PFSK-1 (cell line): Measurements from ENCODE around the gene ANKS4B.

ENCODE experiments used
- FOXP2 ChIP-seq: optimal IDR thresholded peaks from 2 replicates; pipeline ENCODE3; 2011; ENCODE audit warnings: borderline replicate concordance, control low read depth, inconsistent platforms; ENCODE audit not compliant: insufficient read depth; ENCODE audit errors: extremely low read length, extremely low read depth
- POLR2AphosphoS5 ChIP-seq: IDR thresholded peaks from 2 replicates; pipeline ENCODE4 v1.6.1; 2012; ENCODE audit warnings: low read depth, mild to moderate bottlenecking, control low read depth, low read length, moderate library complexity
- REST ChIP-seq, 2 experiments: IDR thresholded peaks; 2 replicates each; pipeline versions ENCODE4 v1.6.1 to v1.8.0; 2011 to 2012; ENCODE audit warnings: low read depth in 2 of 2, low read length in 2 of 2, control low read depth in 1 of 2, inconsistent platforms in 1 of 2, mild to moderate bottlenecking in 1 of 2, moderate library complexity in 1 of 2; ENCODE audit not compliant: insufficient read depth in 1 of 2
- SIN3A ChIP-seq: IDR thresholded peaks from 2 replicates; pipeline ENCODE4 v1.6.1; 2012; ENCODE audit warnings: mild to moderate bottlenecking, low read length, moderate library complexity, borderline replicate concordance; ENCODE audit not compliant: insufficient read depth
- TAF1 ChIP-seq: IDR thresholded peaks from 2 replicates; pipeline ENCODE4 v1.6.1; 2012; ENCODE audit warnings: low read length, control low read depth, borderline replicate concordance; ENCODE audit not compliant: insufficient read depth

ANKS4B gene

GRCh38 chr16:21217121-21217520 lies 16.4 kb upstream of the ANKS4B start:
- TF ChIP-seq POLR2AphosphoS5 = no peak
- no peak for TF ChIP-seq REST (IDR thresholded peaks at IDR 0.05; ENCODE audit: insufficient read depth in 1 of 2, low read depth in 2 of 2, low read length in 2 of 2)
- no peak for TF ChIP-seq FOXP2
- TF ChIP-seq SIN3A = no peak
- TF ChIP-seq TAF1 = no peak

- TF ChIP-seq POLR2AphosphoS5 (no peak), REST (IDR thresholded peaks at IDR 0.05; ENCODE audit: insufficient read depth in 1 of 2, low read depth in 2 of 2, low read length in 2 of 2) (no peak), TAF1 (no peak)
Measured at GRCh38 chr16:21218153-21218552, 15.3 kb upstream of the ANKS4B start.

- TF ChIP-seq SIN3A (no peak), TAF1 (no peak), POLR2AphosphoS5 (no peak), REST (IDR thresholded peaks at IDR 0.05; ENCODE audit: insufficient read depth in 1 of 2, low read depth in 2 of 2, low read length in 2 of 2) (no peak), FOXP2 (no peak)
Measured at GRCh38 chr16:21219551-21219950, 13.9 kb upstream of the ANKS4B start.

- TF ChIP-seq POLR2AphosphoS5 = no peak
- no peak for TF ChIP-seq FOXP2
- no peak for TF ChIP-seq TAF1
- no peak for TF ChIP-seq REST (IDR thresholded peaks at IDR 0.05; ENCODE audit: insufficient read depth in 1 of 2, low read depth in 2 of 2, low read length in 2 of 2)
- TF ChIP-seq SIN3A = no peak
Measured at GRCh38 chr16:21222495-21223337, 10.8 kb upstream of the ANKS4B start.
